Stimulated activated CD8-positive, alpha-beta memory T cell treated with anti-CD3 and anti-CD28 coated beads, Interleukin-2, amount 100 ng/mL, for 48 hours (primary cell): ENCODE data around the gene TNK1.
"Not testable (repeated sequence)": the region's sequence is repeated elsewhere in the genome, so short reads cannot be mapped to it uniquely, and the experiment has no call there.

Source experiments
- DNase-seq, 2 donors: peaks; one replicate each; pipeline ENCODE4 v3.0.0-alpha.2; 2020; ENCODE audit warnings: low read depth in 2 of 2

The TNK1 gene

DNA sequence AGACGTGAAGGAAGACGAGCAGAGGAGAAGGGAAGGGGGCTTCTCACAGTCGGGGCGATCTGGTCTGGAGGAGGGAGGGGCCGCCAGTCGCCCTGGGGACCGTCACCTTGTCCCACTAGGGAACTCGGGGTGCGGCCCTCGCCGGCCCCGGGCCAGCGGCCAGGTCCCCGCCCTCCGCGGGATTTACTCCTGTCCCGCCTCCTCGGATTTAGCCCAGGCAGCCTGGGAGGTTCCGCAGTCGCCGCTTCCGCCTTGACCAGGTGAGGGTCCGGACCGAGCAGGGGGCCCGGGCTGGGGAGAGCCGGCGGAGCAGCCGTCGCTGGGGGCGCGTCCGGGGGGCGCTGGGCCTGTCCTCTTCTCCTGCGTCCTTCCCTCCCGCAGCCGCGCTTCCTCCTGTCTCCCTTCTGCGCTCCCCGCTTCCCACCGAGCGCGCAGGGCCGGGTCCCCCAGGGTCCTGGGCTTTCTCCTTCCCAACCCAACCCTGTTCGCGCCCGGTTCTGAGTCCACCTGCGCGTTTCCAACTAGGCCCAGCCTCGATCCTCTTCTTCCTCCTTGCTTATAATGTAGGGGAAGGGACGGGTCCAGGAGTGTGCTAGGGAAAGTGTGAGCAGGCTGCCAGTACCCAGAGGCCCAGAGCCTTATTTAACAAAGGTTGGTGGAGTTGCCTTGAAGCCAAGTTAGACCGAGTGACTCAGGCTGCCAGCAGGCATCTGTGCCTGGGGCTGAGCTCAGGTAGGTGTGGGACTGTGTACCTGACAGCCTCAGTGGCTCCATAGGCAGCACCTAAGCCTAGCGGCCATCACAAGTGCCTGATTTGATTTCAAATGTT lies at the start of gene TNK1:
TNK1 (plus strand) TSS at position 235 of the 829 bp plus-strand sequence. CDS start 1,838 bp downstream, outside the sequence.
- no peak for DNase-seq

DNA sequence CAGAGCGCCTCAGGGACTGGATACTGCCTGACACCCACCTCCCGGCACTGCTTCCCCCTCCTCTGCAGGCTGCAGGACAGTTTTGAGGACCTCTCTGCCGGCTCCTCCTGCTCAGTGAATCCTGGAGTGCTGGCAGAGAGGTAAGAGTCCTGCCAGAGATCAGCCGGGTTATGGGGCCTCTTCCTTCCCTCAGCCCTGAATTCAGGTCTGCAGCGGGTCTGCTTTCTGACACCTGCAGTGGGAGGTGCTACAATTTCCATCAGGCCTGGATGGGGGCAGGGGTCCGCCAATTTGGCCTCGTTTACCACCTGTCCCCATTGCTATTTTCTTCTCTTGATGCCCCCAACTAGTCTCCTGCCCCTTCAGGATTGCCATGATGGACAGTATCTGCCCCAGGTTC lies 48.8 kb upstream of the TNK1 start:
- DNase-seq, result no peak

DNA sequence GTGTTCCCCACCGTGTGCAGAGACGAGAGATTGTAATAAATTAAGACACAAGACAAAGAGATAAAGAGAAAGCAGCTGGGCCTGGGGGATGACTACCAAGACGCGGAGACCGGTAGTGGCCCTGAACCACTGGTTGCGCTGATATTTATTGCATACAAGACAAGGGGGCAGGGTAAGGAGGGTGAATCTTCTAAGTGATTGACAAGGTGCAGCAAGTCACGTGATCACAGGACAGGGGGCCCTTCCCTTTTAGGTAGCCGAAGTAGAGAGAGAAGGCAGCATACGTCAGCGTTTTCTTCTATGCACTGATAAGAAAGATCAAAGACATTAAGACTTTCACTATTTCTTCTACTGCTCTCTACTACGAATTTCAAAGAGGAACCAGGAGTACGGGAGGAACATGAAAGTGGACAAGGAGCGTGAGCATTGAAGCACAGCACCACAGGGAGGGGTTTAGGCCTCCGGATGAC lies 48.3 kb upstream of the TNK1 start:
- DNase-seq, result not testable (repeated sequence)

DNA sequence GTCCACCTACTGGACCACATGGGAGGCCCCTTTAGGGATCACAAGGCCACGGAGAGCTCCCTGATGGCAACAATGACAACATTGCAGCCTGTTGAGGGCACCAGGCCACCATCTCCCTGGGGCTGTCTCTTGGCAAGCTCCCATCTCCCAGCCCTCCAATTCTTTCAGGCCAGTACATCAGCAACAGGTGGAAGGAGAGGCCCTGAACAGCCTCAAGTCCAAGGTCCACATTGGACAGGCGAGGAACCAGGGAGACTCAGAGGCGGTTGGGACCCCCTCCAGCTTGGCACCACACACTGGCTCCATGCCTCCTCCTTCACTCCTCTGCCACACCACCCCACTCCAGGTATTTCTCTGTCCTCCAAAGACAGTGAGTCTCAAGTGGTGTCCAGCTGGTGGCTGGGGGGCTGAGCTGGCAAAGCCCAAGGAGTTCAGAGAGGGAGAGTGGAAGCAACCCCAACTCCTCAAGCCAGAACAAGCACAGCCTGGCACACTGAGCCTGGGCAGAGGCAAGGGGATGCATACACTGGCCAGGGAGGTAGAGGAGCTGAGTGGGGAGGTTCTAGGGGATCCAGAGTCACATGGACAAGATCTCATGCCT lies 45.9 kb upstream of the TNK1 start:
- no peak for DNase-seq

DNA sequence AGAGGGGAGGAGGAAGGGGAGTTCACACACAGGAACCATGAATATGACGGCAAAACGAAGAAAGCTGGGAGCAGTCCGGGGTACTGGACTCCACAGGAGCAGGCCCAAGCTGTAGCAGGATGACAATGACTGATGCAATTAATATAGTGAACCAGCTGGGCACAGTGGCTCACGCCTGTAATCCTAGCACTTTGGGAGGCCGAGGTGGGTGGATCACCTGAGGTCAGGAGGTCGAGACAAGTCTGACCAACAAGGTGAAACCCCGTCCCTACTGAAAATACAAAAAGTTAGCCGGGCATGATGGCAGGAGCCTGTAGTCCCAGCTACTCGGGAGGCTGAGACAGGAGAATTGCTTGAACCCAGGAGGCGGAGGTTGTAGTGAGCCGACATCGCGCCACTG lies 45.1 kb upstream of the TNK1 start:
- not testable (repeated sequence) for DNase-seq

DNA sequence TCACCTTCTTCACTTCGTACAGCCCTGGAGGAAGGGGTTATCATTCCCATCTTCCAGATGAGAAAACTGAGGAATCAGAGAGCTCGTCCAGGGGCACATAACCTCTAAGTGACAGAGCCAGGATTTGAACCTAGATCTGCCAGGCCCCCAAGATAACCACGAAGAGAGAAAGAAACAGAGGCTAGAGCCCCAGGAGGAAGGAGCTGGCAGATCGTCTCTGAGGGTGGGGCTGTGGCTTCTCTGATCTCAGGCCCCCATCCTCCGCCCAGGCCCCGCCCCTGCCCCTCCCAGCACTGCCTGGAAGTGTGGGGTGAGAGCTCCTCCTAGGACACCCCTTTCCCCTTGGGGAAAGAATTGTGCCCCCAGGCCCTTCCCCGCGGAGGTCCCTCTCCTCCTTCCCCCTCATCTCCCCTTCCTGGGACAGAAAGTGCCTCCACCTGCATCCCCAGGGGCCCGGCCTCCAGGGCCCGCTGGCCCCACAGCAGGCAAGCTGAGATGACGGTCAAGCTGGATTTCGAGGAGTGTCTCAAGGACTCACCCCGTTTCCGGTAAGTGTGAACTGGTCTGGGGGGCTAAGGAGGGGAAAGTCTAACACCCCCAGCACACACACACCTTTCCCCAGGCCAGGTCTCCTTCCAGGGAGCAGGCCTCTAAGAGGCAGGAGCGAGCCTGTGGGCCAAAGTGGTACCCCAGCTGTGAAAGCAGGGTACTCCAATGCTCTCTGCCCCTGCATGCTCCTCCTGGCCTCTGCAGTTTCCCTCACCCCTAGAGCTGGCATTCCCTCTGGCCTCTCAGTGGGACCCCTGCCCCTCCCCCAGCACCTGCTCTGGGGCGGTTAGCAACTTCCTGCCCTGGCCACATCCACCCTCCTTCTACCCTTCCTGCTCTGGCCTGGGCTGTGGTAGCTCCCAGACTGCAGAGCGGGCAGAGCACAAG lies 44.4 kb upstream of the TNK1 start, which contains the start of gene ACAP1:
ACAP1 (plus strand) TSS at position 290 of the 936 bp plus-strand sequence; CDS start at position 496, 206 bp downstream.
- DNase-seq, result peak; percentile 84 to 89

DNA sequence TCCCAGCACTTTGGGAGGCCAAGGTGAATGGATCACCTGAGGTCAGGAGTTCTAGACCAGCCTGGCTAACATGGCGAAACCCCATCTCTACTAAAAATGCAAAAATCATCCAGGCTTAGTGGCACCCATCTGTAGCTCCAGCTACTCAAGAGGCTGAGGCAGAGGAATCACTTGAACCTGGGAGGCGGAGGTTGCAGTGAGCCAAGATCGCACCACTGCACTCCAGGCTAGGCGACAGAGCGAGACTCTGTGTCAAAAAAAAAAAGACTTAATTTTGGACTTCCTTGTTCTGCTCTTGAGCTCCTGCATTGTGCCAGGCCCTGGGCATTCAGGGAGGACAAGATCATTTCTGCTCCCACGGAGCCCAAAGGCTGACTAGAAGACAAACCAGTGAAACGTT lies 43.3 kb upstream of the TNK1 start:
- not testable (repeated sequence) for DNase-seq

DNA sequence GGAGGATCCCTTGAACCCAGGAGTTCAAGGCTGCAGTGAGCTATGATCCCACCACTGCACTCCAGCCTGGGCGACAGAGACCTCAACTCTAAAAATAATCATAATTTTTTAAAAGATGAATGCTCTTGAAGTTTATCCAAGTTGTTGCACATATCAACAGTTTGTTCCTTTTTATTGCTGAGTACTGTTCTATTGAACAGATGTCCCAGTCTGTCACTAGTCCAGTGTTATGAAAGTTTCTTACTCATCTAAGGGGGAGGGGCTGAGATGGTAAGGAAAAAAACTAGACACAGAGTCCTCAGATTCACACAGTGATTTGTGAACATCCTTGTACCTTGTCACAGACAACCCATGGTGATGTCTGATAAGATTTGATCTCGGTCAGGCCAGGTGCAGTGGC lies 40.7 kb upstream of the TNK1 start:
- DNase-seq, result no peak

DNA sequence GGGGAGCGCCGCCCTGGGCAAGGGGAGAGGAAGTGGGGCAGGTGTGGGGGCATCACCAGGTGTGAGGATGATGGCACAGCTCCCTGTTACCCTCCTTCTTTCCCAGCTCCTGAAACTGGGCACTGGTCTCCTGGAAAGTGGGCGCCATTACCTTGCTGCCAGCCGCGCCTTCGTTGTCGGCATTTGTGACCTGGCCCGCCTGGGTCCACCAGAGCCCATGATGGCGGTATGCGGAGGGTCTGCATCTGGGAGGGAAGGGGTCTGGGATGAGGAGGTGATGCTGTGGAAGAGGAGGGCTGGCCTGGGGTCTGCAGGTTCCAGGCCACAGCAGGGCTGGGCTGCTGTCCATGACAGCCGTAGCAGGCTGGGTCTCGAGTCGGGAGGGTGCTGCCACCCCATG lies 39.0 kb upstream of the TNK1 start:
- DNase-seq, result no peak

DNA sequence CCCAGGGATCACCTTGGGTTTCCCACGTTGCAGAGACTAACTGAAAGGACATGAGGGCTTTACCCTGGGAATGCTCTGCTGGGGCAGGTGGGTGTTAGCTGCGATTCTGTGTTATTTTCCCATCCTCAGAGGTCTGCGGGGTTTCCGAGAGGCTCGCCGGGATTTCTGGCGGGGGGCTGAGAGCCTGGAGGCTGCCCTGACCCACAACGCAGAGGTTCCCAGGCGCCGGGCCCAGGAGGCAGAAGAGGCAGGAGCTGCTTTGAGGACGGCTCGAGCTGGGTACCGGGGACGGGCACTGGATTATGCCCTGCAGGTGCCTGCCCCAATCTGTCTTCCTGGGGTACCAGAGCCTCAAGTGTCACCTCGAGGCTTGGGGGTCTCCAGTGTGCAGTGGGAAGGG lies 37.6 kb upstream of the TNK1 start:
- no peak for DNase-seq

DNA sequence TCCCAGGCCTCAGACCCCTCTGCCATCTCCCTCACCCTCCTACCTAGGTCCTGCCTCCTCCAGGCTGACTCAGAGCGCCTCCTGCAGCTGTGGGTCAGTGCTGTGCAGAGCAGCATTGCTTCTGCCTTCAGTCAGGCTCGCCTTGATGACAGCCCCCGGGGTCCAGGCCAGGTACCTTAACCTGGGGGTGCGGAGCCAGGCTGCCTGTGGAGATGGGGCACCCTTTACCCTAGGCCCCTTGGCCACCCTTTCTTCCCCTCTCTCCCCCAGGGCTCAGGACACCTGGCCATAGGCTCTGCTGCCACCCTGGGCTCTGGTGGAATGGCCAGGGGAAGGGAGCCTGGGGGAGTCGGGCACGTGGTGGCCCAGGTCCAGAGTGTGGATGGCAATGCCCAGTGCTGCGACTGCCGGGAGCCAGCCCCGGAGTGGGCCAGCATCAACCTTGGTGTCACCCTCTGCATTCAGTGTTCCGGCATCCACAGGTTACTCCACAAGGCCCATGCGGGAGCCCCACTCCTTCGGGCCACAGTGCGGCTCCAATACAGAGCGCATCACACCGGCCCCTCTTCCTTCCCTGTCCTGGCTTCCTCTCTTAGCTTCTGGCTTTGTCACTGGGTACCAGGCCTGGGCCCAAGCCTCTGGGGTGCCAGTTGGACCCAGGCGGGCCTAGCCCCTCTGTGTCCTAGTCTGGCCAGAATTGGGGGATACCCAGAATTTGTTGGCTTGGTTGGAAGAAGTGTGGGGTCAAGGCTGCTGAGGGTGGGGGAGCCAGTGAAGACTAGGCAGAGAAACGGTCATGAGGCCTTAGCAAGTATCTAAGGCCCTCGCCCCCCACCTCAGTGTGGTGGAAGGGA lies 33.9 kb upstream of the TNK1 start:
- DNase-seq, result no peak

DNA sequence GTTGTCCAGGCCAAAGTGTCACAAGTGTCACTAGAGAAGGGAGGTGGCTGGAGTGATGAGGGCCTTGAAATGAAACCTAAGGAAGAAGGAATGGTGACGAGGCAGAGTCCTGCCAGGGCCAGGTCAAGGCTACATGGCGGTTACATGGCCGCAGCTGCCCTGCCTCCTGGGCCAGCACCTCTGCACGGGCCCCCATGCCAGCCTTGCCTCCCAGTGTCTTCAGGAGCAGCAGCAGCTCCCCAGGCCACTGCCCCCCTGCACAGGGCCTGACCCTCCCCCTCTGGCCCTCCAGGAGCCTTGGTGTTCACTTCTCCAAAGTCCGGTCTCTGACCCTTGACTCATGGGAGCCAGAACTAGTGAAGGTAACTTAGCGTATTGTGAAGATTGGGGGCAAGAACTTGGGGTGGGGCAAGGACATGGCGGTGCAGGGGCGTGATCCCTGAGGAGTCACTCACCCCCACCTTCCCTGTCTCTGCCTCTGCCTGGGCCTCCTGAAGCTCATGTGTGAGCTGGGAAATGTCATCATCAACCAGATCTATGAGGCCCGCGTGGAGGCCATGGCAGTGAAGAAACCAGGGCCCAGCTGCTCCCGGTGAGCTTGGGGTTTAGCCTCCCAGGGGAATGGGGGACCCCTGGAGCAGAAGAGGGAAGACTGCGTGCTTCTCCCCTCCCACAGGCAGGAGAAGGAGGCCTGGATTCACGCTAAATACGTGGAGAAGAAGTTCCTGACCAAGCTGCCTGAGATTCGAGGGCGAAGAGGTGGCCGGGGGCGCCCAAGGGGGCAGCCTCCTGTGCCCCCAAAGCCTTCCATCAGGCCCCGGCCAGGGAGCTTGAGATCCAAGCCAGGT lies 33.0 kb upstream of the TNK1 start:
- no peak for DNase-seq

DNA sequence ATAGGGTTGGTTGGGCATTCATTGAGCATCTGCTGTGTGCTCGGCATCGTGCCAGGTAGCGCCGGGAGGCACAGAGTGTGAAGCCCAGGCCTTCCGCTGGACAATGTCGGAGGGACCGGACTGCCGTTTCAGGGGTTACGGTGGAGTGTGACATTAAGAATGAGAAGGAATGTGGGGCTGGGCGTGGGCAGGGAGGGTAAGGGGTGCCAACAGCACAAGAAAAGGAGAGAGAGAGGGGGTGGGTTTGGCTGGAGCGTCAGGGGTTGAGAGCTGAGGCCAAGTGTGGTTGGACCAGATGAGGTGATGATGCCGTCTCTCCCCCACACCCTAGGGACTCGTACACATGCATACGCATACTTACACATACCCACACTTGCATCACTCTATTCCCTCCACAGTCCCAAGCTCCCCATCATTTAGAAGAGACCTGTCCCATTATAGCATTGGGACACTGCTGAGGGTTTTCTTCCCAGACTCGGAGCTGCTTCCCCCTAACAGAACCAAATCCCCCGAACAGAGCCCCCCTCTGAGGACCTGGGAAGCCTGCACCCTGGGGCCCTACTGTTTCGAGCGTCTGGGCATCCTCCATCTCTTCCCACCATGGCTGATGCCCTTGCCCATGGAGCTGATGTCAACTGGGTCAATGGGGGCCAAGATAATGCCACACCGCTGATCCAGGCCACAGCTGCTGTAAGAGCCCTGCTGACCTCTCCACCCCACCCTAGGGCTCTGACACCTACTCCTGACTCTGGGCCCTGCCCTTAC lies 32.2 kb upstream of the TNK1 start:
- DNase-seq, result no peak

DNA sequence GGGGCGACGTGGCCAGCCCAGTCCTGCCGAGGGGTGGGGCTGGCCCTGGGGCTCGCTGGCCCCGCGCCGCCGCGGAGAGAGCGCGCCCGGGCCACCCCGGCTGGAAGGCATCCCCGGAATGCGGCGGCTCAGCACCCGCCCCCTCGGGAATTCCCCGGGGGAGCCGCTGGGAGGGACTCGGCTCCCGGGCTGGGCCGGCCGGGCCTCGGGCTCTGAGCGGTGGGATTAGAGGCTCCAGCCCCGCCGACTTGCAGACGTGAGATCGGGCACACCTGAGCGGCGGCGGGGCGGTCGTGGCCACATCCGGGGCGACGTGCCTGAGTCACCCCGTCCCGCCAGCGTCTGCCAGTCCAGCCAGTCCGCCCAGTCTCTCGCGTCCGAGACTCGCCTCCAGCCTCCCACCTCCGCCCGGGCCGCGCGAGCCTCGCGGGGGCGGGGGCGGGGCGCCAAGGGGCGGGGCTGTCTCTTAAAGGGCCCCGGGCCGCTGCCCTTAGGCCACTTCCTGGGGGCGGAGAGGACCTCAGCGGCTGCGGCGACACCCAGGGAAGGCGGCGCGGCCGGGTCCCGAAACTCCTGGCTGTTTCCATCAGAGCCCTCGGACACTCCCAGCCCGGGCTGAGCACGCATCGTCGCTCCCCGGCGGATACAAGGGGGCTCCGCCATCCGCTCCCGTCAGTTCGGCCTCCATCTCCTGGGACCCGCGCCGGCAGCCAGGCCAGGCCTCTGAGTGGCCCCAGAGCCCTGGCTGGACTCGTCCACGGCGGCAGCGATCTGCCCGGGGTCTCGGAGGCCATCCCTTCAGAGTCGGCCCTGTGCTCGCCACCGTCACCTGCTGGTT lies 29.0 kb upstream of the TNK1 start, which contains the start of gene KCTD11:
KCTD11 (plus strand) TSS at position 498 of the 838 bp plus-strand sequence.
- peak; percentile 69 to 85 for DNase-seq

DNA sequence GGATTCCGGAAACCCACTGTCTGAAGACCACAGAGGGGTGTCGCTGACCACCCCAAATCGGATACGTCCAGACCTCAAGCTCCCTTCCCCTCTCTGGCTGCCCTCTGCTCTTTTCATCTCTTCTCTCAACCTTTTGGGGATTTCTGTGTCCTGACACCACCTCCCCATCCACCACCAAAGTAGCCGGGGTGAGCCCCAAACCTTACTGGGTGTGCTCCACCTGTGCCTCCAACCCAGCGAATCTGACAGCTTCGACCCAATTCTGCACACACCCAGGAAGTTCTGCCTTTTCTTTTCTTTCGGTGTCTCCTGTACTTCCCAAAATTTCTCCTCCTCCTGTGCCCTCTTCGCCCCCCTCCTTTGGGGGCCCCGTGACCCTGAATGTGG lies 28.4 kb upstream of the TNK1 start:
- DNase-seq, result no peak

DNA sequence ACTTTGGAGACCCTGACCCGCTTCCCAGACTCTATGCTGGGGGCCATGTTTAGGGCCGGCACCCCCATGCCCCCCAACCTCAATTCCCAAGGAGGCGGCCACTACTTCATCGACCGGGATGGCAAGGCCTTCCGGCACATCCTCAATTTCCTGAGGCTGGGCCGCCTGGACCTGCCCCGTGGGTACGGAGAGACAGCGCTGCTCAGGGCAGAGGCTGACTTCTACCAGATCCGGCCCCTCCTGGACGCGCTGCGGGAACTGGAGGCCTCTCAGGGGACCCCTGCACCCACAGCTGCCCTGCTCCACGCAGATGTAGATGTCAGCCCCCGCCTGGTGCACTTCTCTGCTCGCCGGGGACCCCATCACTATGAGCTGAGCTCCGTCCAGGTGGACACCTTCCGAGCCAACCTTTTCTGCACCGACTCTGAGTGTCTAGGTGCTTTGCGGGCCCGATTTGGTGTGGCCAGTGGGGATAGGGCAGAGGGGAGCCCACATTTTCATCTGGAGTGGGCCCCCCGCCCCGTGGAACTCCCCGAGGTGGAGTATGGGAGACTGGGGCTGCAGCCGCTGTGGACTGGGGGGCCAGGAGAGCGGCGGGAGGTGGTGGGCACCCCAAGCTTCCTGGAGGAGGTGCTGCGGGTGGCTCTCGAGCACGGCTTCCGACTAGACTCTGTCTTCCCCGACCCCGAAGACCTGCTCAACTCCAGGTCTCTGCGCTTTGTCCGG lies 27.8 kb upstream of the TNK1 start:
- DNase-seq, result no peak

DNA sequence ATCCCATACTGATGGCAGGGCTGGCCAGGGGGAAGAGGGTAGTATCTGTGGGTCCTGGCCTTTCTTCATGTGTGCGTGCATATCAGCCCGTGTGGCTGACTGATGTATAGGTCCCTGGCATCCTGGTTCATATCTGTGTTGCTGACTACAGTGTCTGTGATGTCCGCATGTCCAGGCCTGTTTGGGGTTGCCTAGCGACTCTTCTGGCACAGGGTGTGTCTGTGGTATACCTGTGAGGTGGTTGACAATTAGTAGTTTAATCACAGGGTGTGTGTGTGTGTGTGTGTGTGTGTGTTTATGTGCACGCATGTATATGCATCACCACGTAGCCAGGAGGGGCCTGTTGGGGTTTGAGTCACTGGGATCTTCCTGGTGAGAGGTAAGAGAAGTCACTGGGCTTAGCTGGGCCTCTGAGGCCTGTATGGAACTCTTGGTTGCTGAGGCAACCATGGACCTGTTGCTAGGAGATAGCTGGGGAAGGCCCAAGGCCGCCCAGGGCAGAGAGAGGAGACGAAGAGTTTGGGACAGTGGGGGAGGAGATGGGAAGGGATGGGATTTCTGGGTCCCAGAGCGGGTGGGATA lies 26.5 kb upstream of the TNK1 start:
- DNase-seq, result no peak
